Transverse colon (tissue), 4 donors: Measurements from ENCODE around the gene CERKL. TPM values are rescaled to one million over a fixed set of nuclear protein-coding genes. Genes with fewer than 3 reads are reported as not detected.

ENCODE experiments used
- DNase-seq: peaks from one replicate; pipeline ENCODE4 v3.0.0-alpha.2; 2019
- H3K27ac ChIP-seq, 4 donors: fragments of 200-600 bp; sonication (generic); 2 replicates each; pipeline ENCODE4 v1.5.1; 2016 to 2018; ENCODE audit warnings: inconsistent platforms in 4 of 4
- H3K27me3 ChIP-seq: fragments of 200-600 bp; sonication (generic); 2 replicates; pipeline ENCODE4 v1.5.1; 2017; ENCODE audit warnings: inconsistent platforms
- H3K36me3 ChIP-seq, 4 donors: fragments of 200-600 bp; sonication (generic); 2 replicates each; pipeline ENCODE4 v1.5.1; 2017 to 2019; ENCODE audit warnings: inconsistent platforms in 4 of 4
- H3K4me1 ChIP-seq, 4 donors: fragments of 200-600 bp; sonication (generic); 2 replicates each; pipeline ENCODE4 v1.5.1; 2017 to 2020; ENCODE audit warnings: inconsistent platforms in 4 of 4
- H3K4me3 ChIP-seq, 4 donors: fragments of 200-600 bp; sonication (generic); 1 replicate in 1 of 4; 2 replicates in 3 of 4; pipeline versions ENCODE4 v1.5.1 to v1.6.1; 2017 to 2019; ENCODE audit warnings: inconsistent platforms in 4 of 4
- H3K9me3 ChIP-seq, 2 donors: fragments of 200-600 bp; sonication (generic); 2 replicates each; pipeline ENCODE4 v1.5.1; 2017 to 2019; ENCODE audit warnings: inconsistent platforms in 2 of 2
- EP300 ChIP-seq: sonication (generic); formaldehyde crosslinking; IDR thresholded peaks from one replicate; pipeline ENCODE4 v1.6.1; 2017; ENCODE audit warnings: antibody characterized with exemption, low read depth
- POLR2A ChIP-seq: fragments of 450-650 bp; IDR thresholded peaks from one replicate; pipeline ENCODE4 v1.6.1; 2016; ENCODE audit warnings: antibody characterized with exemption, mild to moderate bottlenecking, moderate library complexity
- POLR2AphosphoS5 ChIP-seq, 3 donors: sonication (generic); formaldehyde crosslinking; IDR thresholded peaks; one replicate each; pipeline ENCODE4 v1.6.1; 2016; ENCODE audit warnings: antibody characterized with exemption in 3 of 3
- WGBS, 2 donors: methylation state at CpG; one replicate each; pipeline ENCODE4 v1.1.5; 2018; ENCODE audit warnings: low coverage in 1 of 2; 5-methylcytosine and 5-hydroxymethylcytosine counted together
- in situ Hi-C, 4 donors: fragments of 200-750 bp; cut with MboI; loops; one replicate each; pipeline versions ENCODE4 v1.15.0 to v1.15.1; 2017; ENCODE audit warnings: low sequenced_read_pairs in 3 of 4, low pct_ligation_motif_present in 1 of 4, low pct_unique_long_range_greater_than_20kb in 1 of 4
- intact Hi-C: fragments of 100-400 bp; cut with DNase I; formaldehyde crosslinking; loops from one replicate; pipeline ENCODE4 v1.15.1; 2023; ENCODE audit warnings: low total_unique reads
- total RNA-seq, 4 donors: library from RNA; depleted of rRNA; stranded (reverse); fragments of >200 nt; gene quantifications; one replicate each; pipeline ENCODE4 v1.1.0, GENCODE V29; 2016
- TF ChIP-seq, protein P1 (sequence below), 5 experiments: fragments of 200-600 bp in 3 of 5; fragments of 450-650 bp in 2 of 5; sonication (generic) in 3 of 5; IDR thresholded peaks; 1 replicate in 2 of 5; 2 replicates in 3 of 5; pipeline ENCODE4 v1.5.1; 2016 to 2017; ENCODE audit warnings: antibody characterized with exemption in 5 of 5, inconsistent platforms in 3 of 5, mild to moderate bottlenecking in 2 of 5, moderate library complexity in 1 of 5

The CERKL gene
- total RNA-seq, 4 donors from 2014 or later: 0.32 TPM; not detected in 3

DNA sequence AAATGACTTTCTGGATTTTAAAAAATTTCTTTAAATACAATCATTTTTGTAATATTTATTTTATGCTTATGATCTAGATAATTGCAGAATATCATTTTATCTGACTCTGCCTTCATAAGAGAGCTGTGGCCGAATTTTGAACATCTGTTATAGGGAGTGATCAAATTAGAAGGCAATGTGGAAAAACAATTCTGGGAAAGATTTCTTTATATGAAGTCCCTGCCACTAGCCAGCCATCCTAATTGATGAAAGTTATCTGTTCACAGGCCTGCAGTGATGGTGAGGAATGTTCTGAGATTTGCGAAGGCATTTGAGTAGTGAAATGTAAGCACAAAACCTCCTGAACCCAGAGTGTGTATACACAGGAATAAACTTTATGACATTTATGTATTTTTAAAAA, 120.2 kb downstream of the CERKL start:
- Histone ChIP-seq H3K4me3 (no peak overlapping the region), H3K27ac (no peak overlapping the region), H3K36me3 (no peaks in the 10 kb centered on the region), H3K27me3 (no peaks in the 10 kb centered on the region), H3K4me1 (no peaks in the 10 kb centered on the region), H3K9me3 (no peaks in the 10 kb centered on the region)
- no peak for TF ChIP-seq POLR2AphosphoS5 (IDR thresholded peaks at IDR 0.05)
- TF ChIP-seq POLR2A: no peak
- TF ChIP-seq EP300: no peak
- TF ChIP-seq, protein P1, sequence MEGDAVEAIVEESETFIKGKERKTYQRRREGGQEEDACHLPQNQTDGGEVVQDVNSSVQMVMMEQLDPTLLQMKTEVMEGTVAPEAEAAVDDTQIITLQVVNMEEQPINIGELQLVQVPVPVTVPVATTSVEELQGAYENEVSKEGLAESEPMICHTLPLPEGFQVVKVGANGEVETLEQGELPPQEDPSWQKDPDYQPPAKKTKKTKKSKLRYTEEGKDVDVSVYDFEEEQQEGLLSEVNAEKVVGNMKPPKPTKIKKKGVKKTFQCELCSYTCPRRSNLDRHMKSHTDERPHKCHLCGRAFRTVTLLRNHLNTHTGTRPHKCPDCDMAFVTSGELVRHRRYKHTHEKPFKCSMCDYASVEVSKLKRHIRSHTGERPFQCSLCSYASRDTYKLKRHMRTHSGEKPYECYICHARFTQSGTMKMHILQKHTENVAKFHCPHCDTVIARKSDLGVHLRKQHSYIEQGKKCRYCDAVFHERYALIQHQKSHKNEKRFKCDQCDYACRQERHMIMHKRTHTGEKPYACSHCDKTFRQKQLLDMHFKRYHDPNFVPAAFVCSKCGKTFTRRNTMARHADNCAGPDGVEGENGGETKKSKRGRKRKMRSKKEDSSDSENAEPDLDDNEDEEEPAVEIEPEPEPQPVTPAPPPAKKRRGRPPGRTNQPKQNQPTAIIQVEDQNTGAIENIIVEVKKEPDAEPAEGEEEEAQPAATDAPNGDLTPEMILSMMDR (IDR thresholded peaks at IDR 0.05): no peak
- DNase-seq: no peak
- 90% methylated on average over 2 of the region's 2 CpGs for WGBS, 2 donors
- in situ Hi-C loops (no loop called here), intact Hi-C loops (no loop called here)

DNA sequence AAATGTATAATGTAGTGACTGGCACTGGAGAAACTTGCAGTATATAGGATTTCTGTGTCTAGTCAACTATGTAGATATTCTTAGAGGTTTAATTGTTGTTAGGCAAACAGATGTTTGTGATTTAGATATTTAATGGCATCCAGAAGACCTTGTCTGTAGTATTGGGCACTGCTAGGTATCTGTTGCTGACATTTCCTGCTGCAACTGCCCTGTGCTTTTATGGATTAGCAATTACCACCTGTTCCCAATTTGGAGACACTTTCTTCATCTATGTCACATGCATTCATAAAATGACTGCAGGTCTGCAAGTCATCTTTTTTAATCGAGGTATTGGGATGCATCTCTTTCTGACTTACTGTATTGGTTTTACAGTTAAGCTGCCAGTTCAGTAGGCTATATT, 128.5 kb downstream of the CERKL start:
- no peaks in the 10 kb centered on the region for H3K36me3 ChIP-seq
- 64 to 89% methylated on average over 1 of the region's 1 CpG for WGBS, 2 donors
- H3K27ac ChIP-seq: no peak overlapping the region
- no peak for DNase-seq
- H3K4me3 ChIP-seq: no peak overlapping the region
- no peaks in the 10 kb centered on the region for H3K4me1 ChIP-seq
- H3K9me3 ChIP-seq: no peaks in the 10 kb centered on the region
- no peak for TF ChIP-seq POLR2A
- TF ChIP-seq EP300: no peak
- no peak for TF ChIP-seq POLR2AphosphoS5 (IDR thresholded peaks at IDR 0.05)
- TF ChIP-seq, protein P1 (IDR thresholded peaks at IDR 0.05): no peak
- in situ Hi-C loops (no loop called here), intact Hi-C loops (no loop called here)
- H3K27me3 ChIP-seq: no peaks in the 10 kb centered on the region

DNA sequence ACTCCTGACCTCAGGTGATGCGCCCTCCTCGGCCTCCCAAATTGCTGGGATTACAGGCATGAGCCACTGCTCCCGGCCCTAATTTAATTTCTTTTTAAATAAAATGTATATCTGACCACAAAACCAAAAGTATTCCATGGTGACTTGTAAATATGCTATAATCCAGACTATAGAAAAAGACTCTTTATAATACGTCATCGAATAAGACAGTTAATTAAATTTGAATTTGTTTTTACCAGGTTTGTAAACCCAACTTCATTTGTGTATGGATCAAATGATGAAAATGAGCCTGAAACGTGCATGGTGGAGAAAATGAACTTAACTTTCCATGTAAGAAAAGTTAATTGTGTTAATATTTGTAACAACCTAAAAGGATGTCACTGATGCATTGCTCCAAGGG, 129.8 kb downstream of the CERKL start:
- no peaks in the 10 kb centered on the region for H3K36me3 ChIP-seq
- no peaks in the 10 kb centered on the region for H3K27me3 ChIP-seq
- TF ChIP-seq, protein P1 (IDR thresholded peaks at IDR 0.05): no peak
- TF ChIP-seq POLR2A: no peak
- no peak for TF ChIP-seq POLR2AphosphoS5 (IDR thresholded peaks at IDR 0.05)
- TF ChIP-seq EP300: no peak
- H3K27ac ChIP-seq: no peak overlapping the region
- DNase-seq: no peak
- WGBS, 2 donors: 92 to 93% methylated on average over 6 of the region's 6 CpGs
- in situ Hi-C loops (no loop called here), intact Hi-C loops (no loop called here)
- H3K9me3 ChIP-seq: no peaks in the 10 kb centered on the region
- no peaks in the 10 kb centered on the region for H3K4me1 ChIP-seq
- H3K4me3 ChIP-seq: no peak overlapping the region

DNA sequence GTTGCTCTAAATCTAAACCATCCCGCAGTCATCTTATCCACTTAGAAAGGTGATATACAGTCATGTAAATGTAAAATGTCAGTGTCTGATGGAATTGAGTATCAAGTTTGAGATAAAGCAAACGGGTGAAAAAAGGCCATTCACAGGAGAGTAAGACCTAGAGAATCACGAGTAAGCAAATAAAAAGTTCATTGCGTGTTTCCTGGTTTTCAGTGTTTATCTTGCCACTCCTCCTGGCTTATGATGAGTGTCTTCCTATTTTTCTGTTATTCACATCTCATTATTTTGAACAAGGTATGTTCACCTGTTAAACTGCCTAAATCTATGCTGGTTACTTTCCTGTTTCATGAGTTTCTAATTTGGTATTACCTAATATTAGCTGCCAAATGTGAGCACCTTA, 130.9 kb downstream of the CERKL start:
- H3K36me3 ChIP-seq: no peaks in the 10 kb centered on the region
- in situ Hi-C loops (no loop called here), intact Hi-C loops (no loop called here)
- TF ChIP-seq, protein P1 (IDR thresholded peaks at IDR 0.05): no peak
- TF ChIP-seq POLR2AphosphoS5 (IDR thresholded peaks at IDR 0.05): no peak
- TF ChIP-seq EP300: no peak
- no peak for TF ChIP-seq POLR2A
- DNase-seq: no peak
- no peaks in the 10 kb centered on the region for H3K27me3 ChIP-seq
- no peak overlapping the region for H3K4me3 ChIP-seq
- H3K27ac ChIP-seq: no peak overlapping the region
- no peaks in the 10 kb centered on the region for H3K4me1 ChIP-seq
- H3K9me3 ChIP-seq: no peaks in the 10 kb centered on the region
- WGBS, 2 donors: 47 to 49% methylated on average over 4 of the region's 4 CpGs
